H9 (cell line): ENCODE measurements around the gene DHCR24. TPM values are rescaled to one million over a fixed set of nuclear protein-coding genes. Genes with fewer than 3 reads are reported as not detected.

Source experiments
- DNase-seq: peaks from one replicate; pipeline ENCODE4 v3.0.0-alpha.2; 2017
- H2AFZ ChIP-seq: one replicate; pipeline ENCODE4 v1.6.1; 2013; ENCODE audit warnings: mild to moderate bottlenecking, low read length, control low read depth, moderate library complexity
- H2AK5ac ChIP-seq: 2 replicates; pipeline ENCODE4 v1.6.1; 2013; ENCODE audit warnings: low read length, control low read depth, mixed read lengths; ENCODE audit not compliant: insufficient read length
- H2BK120ac ChIP-seq: one replicate; pipeline ENCODE4 v1.6.1; 2013; ENCODE audit warnings: low read depth, mild to moderate bottlenecking, low read length, control low read depth, inconsistent platforms; ENCODE audit not compliant: poor library complexity, severe bottlenecking
- H2BK12ac ChIP-seq: 2 replicates; pipeline ENCODE4 v1.6.1; 2013; ENCODE audit warnings: low read length, control low read depth, mixed read lengths, low read depth; ENCODE audit not compliant: insufficient read length
- H2BK15ac ChIP-seq: 2 replicates; pipeline ENCODE4 v1.6.1; 2013; ENCODE audit warnings: low read depth, low read length, control low read depth
- H2BK20ac ChIP-seq: one replicate; pipeline ENCODE4 v1.6.1; 2013; ENCODE audit warnings: low read depth, mild to moderate bottlenecking, low read length, control low read depth, inconsistent platforms; ENCODE audit not compliant: poor library complexity, severe bottlenecking
- H2BK5ac ChIP-seq: 2 replicates; pipeline ENCODE4 v1.6.1; 2013; ENCODE audit warnings: low read length, control low read depth, mixed read lengths; ENCODE audit not compliant: insufficient read length
- H3K14ac ChIP-seq: 2 replicates; pipeline ENCODE4 v1.6.1; 2013; ENCODE audit warnings: low read length, control low read depth; ENCODE audit not compliant: insufficient read depth
- H3K18ac ChIP-seq: 2 replicates; pipeline ENCODE4 v1.6.1; 2013; ENCODE audit warnings: low read depth, mild to moderate bottlenecking, mixed read lengths, low read length, control low read depth; ENCODE audit not compliant: insufficient read length
- H3K23ac ChIP-seq: 2 replicates; pipeline ENCODE4 v1.6.1; 2013; ENCODE audit warnings: low read length, control low read depth, mixed read lengths, low read depth; ENCODE audit not compliant: insufficient read length
- H3K23me2 ChIP-seq: 2 replicates; pipeline ENCODE4 v1.6.1; 2013; ENCODE audit warnings: low read depth, mild to moderate bottlenecking, mixed read lengths, low read length, control low read depth; ENCODE audit not compliant: insufficient read length, poor library complexity, severe bottlenecking
- H3K27ac ChIP-seq: 2 replicates; pipeline ENCODE4 v1.5.1; 2013; ENCODE audit warnings: low read length, control low read depth, mixed read lengths, low read depth; ENCODE audit not compliant: insufficient read length
- H3K27me3 ChIP-seq: 2 replicates; pipeline ENCODE4 v1.6.1; 2013; ENCODE audit warnings: low read length, control low read depth, inconsistent platforms; ENCODE audit not compliant: insufficient read depth
- H3K4ac ChIP-seq: 2 replicates; pipeline ENCODE4 v1.6.1; 2013; ENCODE audit warnings: low read depth, mild to moderate bottlenecking, control low read depth, inconsistent platforms, low read length, moderate library complexity
- H3K4me1 ChIP-seq: 2 replicates; pipeline ENCODE4 v1.6.1; 2013; ENCODE audit warnings: low read length, control low read depth, inconsistent platforms; ENCODE audit not compliant: insufficient read depth
- H3K4me2 ChIP-seq: 2 replicates; pipeline ENCODE4 v1.6.1; 2013; ENCODE audit warnings: low read length, control low read depth, mixed read lengths; ENCODE audit not compliant: insufficient read length, insufficient read depth
- H3K56ac ChIP-seq: 2 replicates; pipeline ENCODE4 v1.6.1; 2013; ENCODE audit warnings: low read depth, mild to moderate bottlenecking, mixed read lengths, low read length, control low read depth; ENCODE audit not compliant: insufficient read length
- H3K79me1 ChIP-seq: 2 replicates; pipeline ENCODE4 v1.6.1; 2013; ENCODE audit warnings: low read depth, mild to moderate bottlenecking, moderate library complexity, low read length, control low read depth, inconsistent platforms; ENCODE audit not compliant: insufficient read depth, poor library complexity, severe bottlenecking
- H3K79me2 ChIP-seq: 2 replicates; pipeline ENCODE4 v1.6.1; 2013; ENCODE audit warnings: low read length, control low read depth, inconsistent platforms; ENCODE audit not compliant: insufficient read depth
- H3K9ac ChIP-seq: 2 replicates; pipeline ENCODE4 v1.6.1; 2013; ENCODE audit warnings: low read length, control low read depth, mixed read lengths; ENCODE audit not compliant: insufficient read length; ENCODE audit errors: extremely low read depth
- H3K9me3 ChIP-seq: one replicate; pipeline ENCODE4 v1.6.1; 2013; ENCODE audit warnings: low read depth, low read length, inconsistent platforms; ENCODE audit not compliant: control insufficient read depth
- H3T11ph ChIP-seq: one replicate; pipeline ENCODE4 v1.6.1; 2013; ENCODE audit warnings: mild to moderate bottlenecking, low read length, control low read depth, inconsistent platforms
- H4K20me1 ChIP-seq: one replicate; pipeline ENCODE4 v1.6.1; 2013; ENCODE audit not compliant: control insufficient read depth, insufficient read length, insufficient read depth
- H4K5ac ChIP-seq: 2 replicates; pipeline ENCODE4 v1.6.1; 2013; ENCODE audit warnings: low read depth, mild to moderate bottlenecking, mixed read lengths, low read length, control low read depth; ENCODE audit not compliant: insufficient read length
- H4K8ac ChIP-seq: replicated peaks from 2 replicates; pipeline ENCODE4 v1.6.1; 2013; ENCODE audit warnings: low read length, control low read depth, mixed read lengths, low read depth; ENCODE audit not compliant: insufficient read length
- H4K91ac ChIP-seq: 2 replicates; pipeline ENCODE4 v1.6.1; 2013; ENCODE audit warnings: low read depth, mild to moderate bottlenecking, moderate library complexity, mixed read lengths, low read length, control low read depth; ENCODE audit not compliant: insufficient read length
- H3K27ac Mint-ChIP-seq, 3 experiments: 2 replicates in 2 of 3; 3 replicates in 1 of 3; pipeline ENCODE4 v1.8.0; 2020 to 2021; ENCODE audit warnings: mixed read lengths in 3 of 3, mild to moderate bottlenecking in 1 of 3, moderate library complexity in 1 of 3
- H3K27me3 Mint-ChIP-seq: 2 replicates; pipeline ENCODE4 v1.8.0; 2021; ENCODE audit warnings: low read depth, mild to moderate bottlenecking, moderate library complexity, mixed read lengths
- H3K36me3 Mint-ChIP-seq, 3 experiments: 2 replicates in 2 of 3; 3 replicates in 1 of 3; pipeline ENCODE4 v1.8.0; 2020 to 2021; ENCODE audit warnings: low read depth in 3 of 3, mixed read lengths in 3 of 3; ENCODE audit not compliant: insufficient read depth in 1 of 3
- H3K4me1 Mint-ChIP-seq, 2 experiments: 2 replicates each; pipeline ENCODE4 v1.8.0; 2020; ENCODE audit warnings: mixed read lengths in 2 of 2
- H3K4me3 Mint-ChIP-seq, 2 experiments: 2 replicates in 1 of 2; 3 replicates in 1 of 2; pipeline ENCODE4 v1.8.0; 2020 to 2021; ENCODE audit warnings: mild to moderate bottlenecking in 2 of 2, mixed read lengths in 2 of 2, moderate library complexity in 1 of 2
- H3K9me3 Mint-ChIP-seq, 2 experiments: 2 replicates in 1 of 2; 3 replicates in 1 of 2; pipeline ENCODE4 v1.8.0; 2020; ENCODE audit warnings: mild to moderate bottlenecking in 2 of 2, mixed read lengths in 2 of 2, moderate library complexity in 1 of 2
- CTCF ChIP-seq: fragments of 200-600 bp; sonication (generic); conservative IDR thresholded peaks from 3 replicates; pipeline ENCODE4 v1.8.0; 2021; ENCODE audit warnings: antibody characterized with exemption, mild to moderate bottlenecking
- WGBS: extraction: QIAGEN DNeasy Blood & Tissue Kit; methylation state at CpG from one replicate; pipeline ENCODE4 v1.1.7; 2013; ENCODE audit warnings: missing lambda C conversion rate, low lambda C conversion rate, mixed read lengths; ENCODE audit not compliant: insufficient read length; ENCODE audit errors: extremely low coverage; 5-methylcytosine and 5-hydroxymethylcytosine counted together
- total RNA-seq: library from RNA; stranded (reverse); gene quantifications from 2 replicates; pipeline ENCODE4 v1.2.1, GENCODE V29; 2021

Gene DHCR24
- total RNA-seq, 1 experiment from 2014 or later, result 318 TPM

- Histone ChIP-seq H3K27ac (no peak overlapping the region), H3K4ac (no peak overlapping the region), H3K9me3 (no peaks in the 10 kb centered on the region), H3K4me2 (no peak overlapping the region), H4K8ac (no peak overlapping the region), H3K79me1 (peaks cover 5% of the 10 kb centered on the region), H3K4me1 (no peaks in the 10 kb centered on the region), H3K18ac (no peak overlapping the region), H3K23ac (no peak overlapping the region), H2BK12ac (no peak overlapping the region), H2BK20ac (no peak overlapping the region), H2AK5ac (no peak overlapping the region), H3K14ac (no peak overlapping the region), H3K27me3 (no peaks in the 10 kb centered on the region), H3K9ac (no peak overlapping the region), H2BK5ac (no peak overlapping the region), H3T11ph (no peak overlapping the region), H4K91ac (no peak overlapping the region), H4K20me1 (no peaks in the 10 kb centered on the region), H2AFZ (no peak overlapping the region), H3K56ac (no peak overlapping the region), H3K23me2 (no peaks in the 10 kb centered on the region), H3K79me2 (peaks cover 2% of the 10 kb centered on the region; the same call in 1 of the 2 replicates), H2BK120ac (no peak overlapping the region), H2BK15ac (no peak overlapping the region), H4K5ac (no peak overlapping the region)
- no peak overlapping the region for H3K4me3 Mint-ChIP-seq
- H3K9me3 Mint-ChIP-seq, result no peaks in the 10 kb centered on the region
- peak; percentile 18 for DNase-seq
- peaks cover 47 to 91% (median 90%) of the 10 kb centered on the region in 3 experiments for H3K36me3 Mint-ChIP-seq
- peak overlapping the region in 2 of 3 experiments; percentile 60 to 75; a peak in 2 of 7 replicates for H3K27ac Mint-ChIP-seq
- no peak for TF ChIP-seq CTCF
- no peaks in the 10 kb centered on the region for H3K4me1 Mint-ChIP-seq
- no peaks in the 10 kb centered on the region; the same call in 1 of the 2 replicates for H3K27me3 Mint-ChIP-seq
- no CpG with 5 or more reads among the region's 17 CpGs for WGBS
Observed at GRCh38 chr1:54865238-54866073, 21.5 kb downstream of the DHCR24 start.
